ENCODE measurements around the gene HSDL2. TPM values are rescaled to one million over a fixed set of nuclear protein-coding genes. Genes with fewer than 3 reads are reported as not detected.
"Not testable (repeated sequence)": the region's sequence is repeated elsewhere in the genome, so short reads cannot be mapped to it uniquely, and the experiment has no call there.

HSDL2 gene
- total RNA-seq, 1 donor from 2014 or later: 15.2 TPM

- no peak for DNase-seq (ENCODE audit: low read depth)
- Histone ChIP-seq H3K36me3 (ENCODE audit: control insufficient read depth, insufficient read depth, low read length) (no peaks in the 10 kb centered on the region), H3K4me3 (ENCODE audit: low read depth, low read length) (no peak overlapping the region), H3K27me3 (ENCODE audit: control insufficient read depth, insufficient read depth, low read length) (no peaks in the 10 kb centered on the region)
- no peak for TF ChIP-seq CTCF (IDR thresholded peaks at IDR 0.05; ENCODE audit: insufficient read depth, low read length, poor library complexity, severe bottlenecking)
Measured at GRCh38 chr9:112355427-112355897, 24.4 kb upstream of the HSDL2 start.

GRCh38 chr9:112360047-112360804 lies 19.7 kb upstream of the HSDL2 start:
- no peak for DNase-seq (ENCODE audit: low read depth)
- Histone ChIP-seq H3K36me3 (ENCODE audit: control insufficient read depth, insufficient read depth, low read length) (no peaks in the 10 kb centered on the region), H3K4me3 (ENCODE audit: low read depth, low read length) (no peak overlapping the region), H3K27me3 (ENCODE audit: control insufficient read depth, insufficient read depth, low read length) (no peaks in the 10 kb centered on the region)
- TF ChIP-seq CTCF (IDR thresholded peaks at IDR 0.05; ENCODE audit: insufficient read depth, low read length, poor library complexity, severe bottlenecking): no peak

- DNase-seq (ENCODE audit: low read depth): no peak
- Histone ChIP-seq H3K36me3 (ENCODE audit: control insufficient read depth, insufficient read depth, low read length) (no peaks in the 10 kb centered on the region), H3K27me3 (ENCODE audit: control insufficient read depth, insufficient read depth, low read length) (no peaks in the 10 kb centered on the region), H3K4me3 (ENCODE audit: low read depth, low read length) (no peak overlapping the region)
- peak; percentile 20 for TF ChIP-seq CTCF (IDR thresholded peaks at IDR 0.05; ENCODE audit: insufficient read depth, low read length, poor library complexity, severe bottlenecking)
Measured at GRCh38 chr9:112361601-112362000, 18.3 kb upstream of the HSDL2 start.

- TF ChIP-seq CTCF (IDR thresholded peaks at IDR 0.05; ENCODE audit: insufficient read depth, low read length, poor library complexity, severe bottlenecking): no peak
- no peaks in the 10 kb centered on the region for H3K36me3 ChIP-seq (ENCODE audit: control insufficient read depth, insufficient read depth, low read length)
- H3K4me3 ChIP-seq (ENCODE audit: low read depth, low read length): no peak overlapping the region
- no peak for DNase-seq (ENCODE audit: low read depth)
- H3K27me3 ChIP-seq (ENCODE audit: control insufficient read depth, insufficient read depth, low read length): no peaks in the 10 kb centered on the region
Measured at GRCh38 chr9:112364761-112365160, 15.1 kb upstream of the HSDL2 start.

- not testable (repeated sequence) for H3K4me3 ChIP-seq (ENCODE audit: low read depth, low read length); H3K36me3 ChIP-seq (ENCODE audit: control insufficient read depth, insufficient read depth, low read length); H3K27me3 ChIP-seq (ENCODE audit: control insufficient read depth, insufficient read depth, low read length); DNase-seq (ENCODE audit: low read depth)
Measured at GRCh38 chr9:112365257-112365656, 14.7 kb upstream of the HSDL2 start.

GRCh38 chr9:112366591-112366990 lies 13.3 kb upstream of the HSDL2 start:
- Histone ChIP-seq H3K4me3 (ENCODE audit: low read depth, low read length) (no peak overlapping the region), H3K36me3 (ENCODE audit: control insufficient read depth, insufficient read depth, low read length) (no peaks in the 10 kb centered on the region), H3K27me3 (ENCODE audit: control insufficient read depth, insufficient read depth, low read length) (no peaks in the 10 kb centered on the region)
- no peak for TF ChIP-seq CTCF (IDR thresholded peaks at IDR 0.05; ENCODE audit: insufficient read depth, low read length, poor library complexity, severe bottlenecking)
- DNase-seq (ENCODE audit: low read depth): no peak

Data from kidney epithelial cell (primary cell).